Cortex of kidney (tissue), 1 donor: Measurements from ENCODE around the gene RXRG.

ENCODE experiments used
- DNase-seq: peaks from one replicate; lab custom pipeline; 2025; lab: John Stamatoyannopoulos, UW

RXRG gene

GRCh38 chr1:165367375-165367993 lies 77.4 kb downstream of the RXRG start:
- DNase-seq: no peak

- no peak for DNase-seq
Measured at GRCh38 chr1:165365341-165365740, 79.6 kb downstream of the RXRG start.

- no peak for DNase-seq
Measured at GRCh38 chr1:165364568-165365133, 80.3 kb downstream of the RXRG start.

- DNase-seq: no peak
Measured at GRCh38 chr1:165356876-165357275, 88.0 kb downstream of the RXRG start.

- DNase-seq: no peak
Measured at GRCh38 chr1:165355977-165356811, 88.7 kb downstream of the RXRG start, which contains the start of gene LMX1A. TSS of gene LMX1A (minus strand) at chr1:165356715. CDS start at chr1:165355559, 1,156 bp downstream.

GRCh38 chr1:165355139-165355976 lies 89.6 kb downstream of the RXRG start:
- no peak for DNase-seq

GRCh38 chr1:165354739-165355138 lies 90.2 kb downstream of the RXRG start:
- DNase-seq: no peak

GRCh38 chr1:165353731-165354671 lies 90.9 kb downstream of the RXRG start:
- no peak for DNase-seq

GRCh38 chr1:165352442-165353293 lies 92.3 kb downstream of the RXRG start:
- no peak for DNase-seq

- DNase-seq: no peak
Measured at GRCh38 chr1:165351863-165352441, 93.0 kb downstream of the RXRG start.
